ENCODE measurements around the gene EPM2A. TPM values are rescaled to one million over a fixed set of nuclear protein-coding genes. Genes with fewer than 3 reads are reported as not detected.

Gene EPM2A
- total and polyA plus RNA-seq, 2 experiments from 2014 or later = 3.7 to 17.8 TPM

GRCh38 chr6:145755682-145756081 lies 20.4 kb upstream of the EPM2A start (continued):
- TF ChIP-seq CTCF (conservative IDR thresholded peaks at IDR 0.05; ENCODE audit: low read depth in 2 of 2) (no peak), STAT1 (IDR thresholded peaks at IDR 0.05; ENCODE audit: unreplicated experiment) (no peak), CREB1 (CRISPR knock-in tag; IDR thresholded peaks at IDR 0.05; ENCODE audit: low read depth) (no peak)

DNA sequence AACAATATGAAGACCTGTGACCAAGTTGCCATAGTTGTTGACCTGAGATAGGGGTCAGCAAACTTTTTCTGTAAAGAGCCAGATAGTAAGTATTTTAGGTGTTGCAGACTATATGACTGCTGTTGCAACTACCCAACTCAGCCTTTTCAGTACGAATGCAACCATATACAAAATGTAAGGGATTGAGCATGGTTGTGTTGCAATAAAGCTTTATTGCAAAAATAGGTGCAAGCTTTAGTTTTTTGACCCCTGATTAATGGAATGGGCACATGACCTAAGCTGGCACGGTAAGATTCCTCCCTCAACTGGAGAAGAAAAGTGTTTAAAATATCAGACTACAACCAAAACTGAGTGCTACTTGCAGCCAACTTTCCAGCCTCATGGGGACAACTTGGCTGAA lies 17.3 kb upstream of the EPM2A start:
- no peaks in the 10 kb centered on the region for H3K27me3 Mint-ChIP-seq (ENCODE audit: insufficient read depth, low read depth, poor library complexity)
- TF ChIP-seq, protein P1, sequence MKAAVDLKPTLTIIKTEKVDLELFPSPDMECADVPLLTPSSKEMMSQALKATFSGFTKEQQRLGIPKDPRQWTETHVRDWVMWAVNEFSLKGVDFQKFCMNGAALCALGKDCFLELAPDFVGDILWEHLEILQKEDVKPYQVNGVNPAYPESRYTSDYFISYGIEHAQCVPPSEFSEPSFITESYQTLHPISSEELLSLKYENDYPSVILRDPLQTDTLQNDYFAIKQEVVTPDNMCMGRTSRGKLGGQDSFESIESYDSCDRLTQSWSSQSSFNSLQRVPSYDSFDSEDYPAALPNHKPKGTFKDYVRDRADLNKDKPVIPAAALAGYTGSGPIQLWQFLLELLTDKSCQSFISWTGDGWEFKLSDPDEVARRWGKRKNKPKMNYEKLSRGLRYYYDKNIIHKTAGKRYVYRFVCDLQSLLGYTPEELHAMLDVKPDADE (IDR thresholded peaks at IDR 0.05) = no peak
- no peak for TF ChIP-seq EZH2phosphoT487 (IDR thresholded peaks at IDR 0.05; ENCODE audit: unreplicated experiment)
- no peak for TF ChIP-seq CREB1 (CRISPR knock-in tag; IDR thresholded peaks at IDR 0.05; ENCODE audit: low read depth)
- no peak for TF ChIP-seq STAT1 (IDR thresholded peaks at IDR 0.05; ENCODE audit: unreplicated experiment)
- TF ChIP-seq POLR2AphosphoS5 (IDR thresholded peaks at IDR 0.05; ENCODE audit: low read depth) = no peak
- no peak for TF ChIP-seq JUNB (IDR thresholded peaks at IDR 0.05; ENCODE audit: unreplicated experiment)
- TF ChIP-seq, protein P2, sequence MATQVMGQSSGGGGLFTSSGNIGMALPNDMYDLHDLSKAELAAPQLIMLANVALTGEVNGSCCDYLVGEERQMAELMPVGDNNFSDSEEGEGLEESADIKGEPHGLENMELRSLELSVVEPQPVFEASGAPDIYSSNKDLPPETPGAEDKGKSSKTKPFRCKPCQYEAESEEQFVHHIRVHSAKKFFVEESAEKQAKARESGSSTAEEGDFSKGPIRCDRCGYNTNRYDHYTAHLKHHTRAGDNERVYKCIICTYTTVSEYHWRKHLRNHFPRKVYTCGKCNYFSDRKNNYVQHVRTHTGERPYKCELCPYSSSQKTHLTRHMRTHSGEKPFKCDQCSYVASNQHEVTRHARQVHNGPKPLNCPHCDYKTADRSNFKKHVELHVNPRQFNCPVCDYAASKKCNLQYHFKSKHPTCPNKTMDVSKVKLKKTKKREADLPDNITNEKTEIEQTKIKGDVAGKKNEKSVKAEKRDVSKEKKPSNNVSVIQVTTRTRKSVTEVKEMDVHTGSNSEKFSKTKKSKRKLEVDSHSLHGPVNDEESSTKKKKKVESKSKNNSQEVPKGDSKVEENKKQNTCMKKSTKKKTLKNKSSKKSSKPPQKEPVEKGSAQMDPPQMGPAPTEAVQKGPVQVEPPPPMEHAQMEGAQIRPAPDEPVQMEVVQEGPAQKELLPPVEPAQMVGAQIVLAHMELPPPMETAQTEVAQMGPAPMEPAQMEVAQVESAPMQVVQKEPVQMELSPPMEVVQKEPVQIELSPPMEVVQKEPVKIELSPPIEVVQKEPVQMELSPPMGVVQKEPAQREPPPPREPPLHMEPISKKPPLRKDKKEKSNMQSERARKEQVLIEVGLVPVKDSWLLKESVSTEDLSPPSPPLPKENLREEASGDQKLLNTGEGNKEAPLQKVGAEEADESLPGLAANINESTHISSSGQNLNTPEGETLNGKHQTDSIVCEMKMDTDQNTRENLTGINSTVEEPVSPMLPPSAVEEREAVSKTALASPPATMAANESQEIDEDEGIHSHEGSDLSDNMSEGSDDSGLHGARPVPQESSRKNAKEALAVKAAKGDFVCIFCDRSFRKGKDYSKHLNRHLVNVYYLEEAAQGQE (IDR thresholded peaks at IDR 0.05; ENCODE audit: unreplicated experiment) = no peak
- TF ChIP-seq ZNF462 (CRISPR knock-in tag; IDR thresholded peaks at IDR 0.05) = no peak
- no peak for TF ChIP-seq CTCF (conservative IDR thresholded peaks at IDR 0.05; ENCODE audit: low read depth in 2 of 2)
- TF ChIP-seq EZH2 (IDR thresholded peaks at IDR 0.05; ENCODE audit: low read depth, unreplicated experiment) = no peak

More for the DNA sequence above, 17.3 kb upstream of the EPM2A start:
- peaks cover 2% of the 10 kb centered on the region; the same call in 2 of the 3 replicates for H3K4me1 Mint-ChIP-seq
- Histone ChIP-seq H3K4me1 (ENCODE audit: insufficient read depth) (0 out of 2 replicates have a peak, but pooled peaks cover 3% of the 10 kb centered on the region), H3K9me2 (ENCODE audit: insufficient read depth) (peaks cover 3% of the 10 kb centered on the region), H2AFZ (no peak overlapping the region), H3K36me3 (ENCODE audit: insufficient read depth) (no peaks in the 10 kb centered on the region), H3K27ac (ENCODE audit: low read depth) (no peak overlapping the region), H3F3A (replicated peaks; ENCODE audit: low read depth) (no peaks in the 10 kb centered on the region), H3K4me2 (no peak overlapping the region), H3K79me2 (replicated peaks; ENCODE audit: insufficient read depth) (no peaks in the 10 kb centered on the region), H3K4me3 (no peak overlapping the region), H3K27me3 (ENCODE audit: insufficient read depth) (no peaks in the 10 kb centered on the region), H4K20me1 (replicated peaks; ENCODE audit: insufficient read depth) (no peaks in the 10 kb centered on the region)
- H3K4me3 Mint-ChIP-seq = no peak overlapping the region
- ATAC-seq (no peak), DNase-seq (ENCODE audit: low spot score) (no peak)
- H3K36me3 Mint-ChIP-seq (ENCODE audit: low read depth) = no peaks in the 10 kb centered on the region
- no peaks in the 10 kb centered on the region for H3K9me3 Mint-ChIP-seq
- no peak overlapping the region for H3K27ac Mint-ChIP-seq
